Bronchial epithelial cell (primary cell): Measurements from ENCODE around the gene OTOP3. TPM values are rescaled to one million over a fixed set of nuclear protein-coding genes. Genes with fewer than 3 reads are reported as not detected.

Experiments used
- DNase-seq: peaks from one replicate; pipeline ENCODE4 v3.0.0-alpha.2; 2010; ENCODE audit warnings: low read depth
- FAIRE-seq: peaks from 2 replicates; lab custom pipeline; 2011; peaks lifted over from hg19 to GRCh38; lab: Jason Lieb, UNC
- H3K27me3 ChIP-seq: 2 replicates; pipeline ENCODE4 v1.5.1; 2011; ENCODE audit warnings: low read length; ENCODE audit not compliant: control insufficient read depth, insufficient read depth
- H3K36me3 ChIP-seq: 2 replicates; pipeline ENCODE4 v1.5.1; 2011; ENCODE audit warnings: low read length; ENCODE audit not compliant: control insufficient read depth, insufficient read depth
- H3K4me3 ChIP-seq: 2 replicates; pipeline ENCODE4 v1.5.1; 2011; ENCODE audit warnings: mild to moderate bottlenecking, low read depth, low read length, control low read depth
- CTCF ChIP-seq: IDR thresholded peaks from 2 replicates; pipeline ENCODE4 v1.5.1; 2011; ENCODE audit warnings: mild to moderate bottlenecking, moderate library complexity, low read length, control low read depth, inconsistent platforms; ENCODE audit not compliant: insufficient read depth, severe bottlenecking
- total RNA-seq: library from RNA; depleted of rRNA; stranded (reverse); fragments of >200 nt; gene quantifications from 2 replicates; pipeline ENCODE4 v1.2.1, GENCODE V29; 2014

OTOP3 gene
- total RNA-seq, 1 donor from 2014 or later = under 0.01 TPM

- no peak for FAIRE-seq
- Histone ChIP-seq H3K36me3 (no peaks in the 10 kb centered on the region), H3K27me3 (peaks cover 5% of the 10 kb centered on the region), H3K4me3 (peak within 1 kb of the TSS; percentile 58)
- peak; percentile 35 for DNase-seq
- no peak for TF ChIP-seq CTCF
Measured at GRCh38 chr17:74972107-74972972, 36.6 kb downstream of the OTOP3 start, which contains the start of gene HID1. Gene HID1 (minus strand): TSS chr17:74972759. CDS start chr17:74972656, 103 bp downstream.

DNA sequence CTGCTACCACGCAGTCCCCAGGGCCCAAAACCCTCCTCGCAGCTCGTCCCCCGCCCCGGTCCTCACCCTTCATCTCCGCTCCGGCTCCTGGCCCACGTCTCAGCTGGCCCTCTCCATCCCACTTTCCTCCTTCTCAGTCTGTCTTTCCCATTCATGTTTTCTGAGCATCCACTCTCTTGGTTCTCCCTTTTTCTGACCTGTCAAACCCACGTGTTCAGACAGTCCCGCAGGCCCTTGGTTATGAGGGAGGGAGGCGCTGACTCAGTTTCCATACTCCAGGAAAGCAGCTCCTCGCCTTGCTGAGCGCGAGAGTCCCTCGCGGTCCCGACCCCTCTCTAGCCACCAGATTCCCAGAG lies 37.3 kb downstream of the OTOP3 start:
- no peak for DNase-seq
- Histone ChIP-seq H3K36me3 (no peaks in the 10 kb centered on the region), H3K4me3 (peak overlapping the region; percentile 58), H3K27me3 (peaks cover 5% of the 10 kb centered on the region)
- no peak for TF ChIP-seq CTCF
- no peak for FAIRE-seq

GRCh38 chr17:74975943-74976342 lies 40.2 kb downstream of the OTOP3 start:
- H3K36me3 ChIP-seq = no peaks in the 10 kb centered on the region
- DNase-seq (no peak), FAIRE-seq (no peak)
- H3K27me3 ChIP-seq = peaks cover 5% of the 10 kb centered on the region
- H3K4me3 ChIP-seq = no peak overlapping the region
- no peak for TF ChIP-seq CTCF

DNA sequence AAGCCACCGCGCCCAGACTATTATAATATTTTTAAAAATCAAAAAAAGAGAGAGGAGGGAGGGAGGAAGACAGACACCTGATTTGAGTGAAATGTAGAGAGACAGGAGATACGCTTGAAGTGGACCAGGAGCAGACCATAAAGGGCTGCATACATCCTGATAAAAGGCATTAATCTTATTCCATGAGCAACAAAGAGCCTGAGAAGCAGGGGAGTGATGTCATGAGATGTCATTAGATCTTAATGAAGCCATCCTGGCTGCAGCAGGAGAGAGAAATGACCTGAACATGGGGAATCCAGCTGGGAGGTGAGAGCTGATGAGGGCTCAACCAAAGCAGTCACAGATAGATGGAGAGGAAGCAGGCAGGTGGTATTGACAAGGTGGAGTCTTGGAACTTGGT lies 42.1 kb downstream of the OTOP3 start:
- TF ChIP-seq CTCF = no peak
- no peak for FAIRE-seq
- peaks cover 5% of the 10 kb centered on the region for H3K27me3 ChIP-seq

GRCh38 chr17:74978240-74978639 lies 42.5 kb downstream of the OTOP3 start:
- FAIRE-seq (no peak), DNase-seq (no peak)
- no peak for TF ChIP-seq CTCF
- H3K4me3 ChIP-seq = no peak overlapping the region
- no peaks in the 10 kb centered on the region for H3K36me3 ChIP-seq
- H3K27me3 ChIP-seq = peaks cover under 1% of the 10 kb centered on the region

More for the DNA sequence above, 42.1 kb downstream of the OTOP3 start:
- H3K36me3 ChIP-seq = no peaks in the 10 kb centered on the region
- DNase-seq = no peak
- H3K4me3 ChIP-seq = no peak overlapping the region
